Measurements from ENCODE around the gene MINK1.

- TF ChIP-seq BHLHE40 (IDR thresholded peaks at IDR 0.05; ENCODE audit: low read depth, low read length): no peak
- TF ChIP-seq POLR2A (IDR thresholded peaks at IDR 0.05; ENCODE audit: low read length): no peak
- TF ChIP-seq CTCF (IDR thresholded peaks at IDR 0.05): no peak
- TF ChIP-seq USF2 (IDR thresholded peaks at IDR 0.05): no peak
- TF ChIP-seq HOXB13 (CRISPR knock-in tag; IDR thresholded peaks at IDR 0.05; ENCODE audit: low read depth): no peak
- TF ChIP-seq E2F6 (IDR thresholded peaks at IDR 0.05; ENCODE audit: borderline replicate concordance, low read depth): no peak
- TF ChIP-seq FOSL2 (IDR thresholded peaks at IDR 0.05): no peak
- TF ChIP-seq FOSL2 (CRISPR knock-in tag; IDR thresholded peaks at IDR 0.05): no peak
- no peak for TF ChIP-seq MAX (IDR thresholded peaks at IDR 0.05)
Measured at GRCh38 chr17:4839965-4840892, 7.1 kb downstream of the MINK1 start.

Measured in A549 (cell line).